HG03460 (cell line): Measurements from ENCODE around the gene SHF.

Source experiments
- ATAC-seq: cut with Tn5 transposase; IDR thresholded peaks from one replicate; pipeline ENCODE4 v1.9.1; 2021; ENCODE audit not compliant: unreplicated experiment

SHF gene

DNA sequence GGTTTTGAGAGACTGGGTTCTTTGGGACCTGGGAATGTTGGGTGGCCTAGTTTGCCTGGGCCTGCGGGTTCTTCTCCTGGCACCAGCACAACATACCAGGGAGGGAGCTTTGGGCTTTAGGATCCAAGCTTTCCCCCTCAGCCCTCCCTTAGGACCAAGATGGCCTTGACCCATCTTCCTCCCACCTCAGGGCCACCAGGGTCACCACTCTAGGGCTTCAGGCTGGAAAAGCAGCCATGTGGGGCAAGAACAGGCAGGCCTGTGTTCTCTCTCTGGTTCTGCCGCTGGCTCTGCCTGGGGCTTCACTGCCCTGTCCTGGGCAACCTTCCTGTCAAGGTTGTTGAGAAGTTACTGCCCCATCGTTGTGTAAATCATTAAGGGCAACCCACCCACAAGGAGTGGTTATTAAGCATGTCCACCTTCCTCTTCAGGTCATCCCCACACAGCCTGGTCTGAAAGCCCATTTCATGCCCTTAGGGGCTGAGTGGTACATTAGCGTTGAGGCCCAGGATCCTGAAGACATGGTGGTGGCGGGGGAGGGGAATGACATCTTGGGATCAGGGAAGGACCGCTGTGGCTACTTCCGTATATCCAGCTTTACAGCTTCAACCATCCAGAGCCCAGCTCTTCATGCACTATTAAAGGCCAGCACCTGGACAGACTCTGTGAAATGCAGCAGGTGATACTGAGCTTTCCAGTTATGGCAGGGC lies 57.3 kb downstream of the SHF start:
- no peak for ATAC-seq

GRCh38 chr15:45129651-45130129 lies 58.1 kb downstream of the SHF start, which contains the start of the genes DUOX1 and DUOXA1:
Gene DUOX1 (plus strand): TSS chr15:45129994. CDS start chr15:45131967, 1,973 bp downstream.
Gene DUOXA1 (minus strand): TSS chr15:45129879. CDS start chr15:45123014, 6,865 bp downstream.
- ATAC-seq, result no peak

DNA sequence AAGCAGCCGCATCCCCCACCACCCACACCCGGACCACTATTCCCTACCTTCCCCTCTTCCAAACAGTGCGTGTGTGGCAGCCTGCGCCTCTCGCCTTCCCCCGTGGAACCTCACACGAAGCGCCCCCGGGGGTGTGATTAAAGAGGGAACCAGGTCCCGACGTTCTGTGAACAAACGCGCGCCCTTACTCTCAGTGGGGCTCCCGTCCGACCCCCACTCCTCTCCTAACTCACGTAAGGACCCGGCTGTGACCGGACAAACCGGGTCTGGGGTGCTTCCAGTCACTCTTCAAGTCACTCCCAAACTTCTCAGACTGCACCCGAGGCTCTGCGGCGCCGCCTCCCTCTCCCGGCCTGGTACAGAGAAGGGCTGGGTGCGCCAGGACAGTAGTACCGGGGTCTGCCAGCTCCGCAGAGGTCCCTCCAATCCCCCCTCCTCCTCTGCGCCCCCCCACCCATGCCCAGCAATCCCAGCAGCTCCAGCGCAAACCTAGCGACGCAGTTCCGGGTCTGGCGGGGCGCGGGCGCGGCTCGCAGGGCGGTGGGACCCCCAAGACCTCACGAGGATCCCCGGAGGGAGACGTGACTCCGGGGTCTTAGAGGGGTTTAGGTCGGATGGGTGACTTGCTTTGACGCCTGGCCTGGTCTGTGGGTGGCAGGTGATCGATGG lies 58.7 kb downstream of the SHF start:
- no peak for ATAC-seq

DNA sequence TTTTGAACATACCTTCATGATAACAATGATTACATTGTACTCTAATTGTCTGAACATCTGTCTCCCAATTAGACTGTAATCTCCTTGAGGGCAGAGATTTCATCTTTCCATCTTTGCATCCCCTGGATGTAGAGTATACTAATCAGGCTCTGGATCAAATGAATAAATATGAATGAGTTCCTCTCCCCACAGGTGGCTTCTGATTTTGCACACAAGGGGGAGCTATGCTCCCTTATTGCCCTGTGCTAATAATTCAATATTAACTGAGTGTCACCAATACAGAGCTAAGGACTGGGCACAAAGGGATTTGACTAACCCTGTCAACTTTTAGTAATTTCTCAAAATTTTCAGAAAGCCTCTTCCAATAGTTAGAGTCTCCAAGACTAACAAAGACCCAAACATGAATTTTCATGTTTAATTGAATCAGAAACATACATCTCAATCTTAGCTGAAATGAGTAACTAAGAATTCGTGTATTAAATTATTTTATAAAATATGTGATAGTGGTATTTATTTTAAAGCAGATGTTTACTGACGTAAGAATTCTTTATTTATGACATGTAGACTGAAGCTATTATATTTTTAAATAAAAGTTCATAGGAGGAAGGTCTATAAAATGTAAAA lies 61.1 kb downstream of the SHF start:
- no peak for ATAC-seq

DNA sequence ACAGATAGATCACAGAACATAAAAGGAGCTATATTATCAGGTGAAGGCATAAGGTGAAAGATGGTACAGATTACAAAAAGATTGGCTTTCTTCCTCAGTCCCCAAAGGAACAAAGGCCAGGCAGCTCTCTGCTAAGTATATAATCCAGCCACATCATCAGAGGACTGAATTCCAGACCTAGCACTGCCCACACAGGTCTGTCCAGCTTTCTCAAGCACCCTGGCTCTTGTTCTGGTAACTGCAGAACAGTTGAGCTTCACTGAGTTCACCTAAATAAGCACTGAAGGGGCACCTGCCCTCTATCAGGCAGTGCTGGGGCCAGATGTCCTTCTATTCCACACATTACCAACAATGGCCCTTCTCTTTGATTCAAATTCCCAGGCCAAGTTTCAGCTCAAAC lies 64.4 kb downstream of the SHF start:
- ATAC-seq, result no peak

DNA sequence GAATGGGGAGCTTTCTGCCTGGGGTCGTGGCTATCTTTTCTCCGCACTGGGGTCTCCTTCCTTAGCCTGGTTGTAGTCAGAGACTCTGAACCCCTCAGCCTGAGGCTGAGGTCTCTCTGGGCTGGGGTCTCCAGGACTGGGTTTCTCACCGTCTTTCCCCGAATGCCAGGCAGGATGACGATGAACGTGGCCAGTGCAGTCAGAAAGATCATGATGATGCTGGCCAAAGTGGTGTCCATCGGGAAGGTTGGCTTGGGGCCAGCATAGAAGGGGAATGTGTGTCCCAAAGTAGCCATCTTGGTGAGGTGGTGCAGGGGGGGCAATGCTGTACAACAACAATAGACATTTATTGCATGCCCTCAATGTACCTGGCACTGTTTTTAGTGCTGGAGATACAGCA lies 65.0 kb downstream of the SHF start:
- ATAC-seq, result no peak

DNA sequence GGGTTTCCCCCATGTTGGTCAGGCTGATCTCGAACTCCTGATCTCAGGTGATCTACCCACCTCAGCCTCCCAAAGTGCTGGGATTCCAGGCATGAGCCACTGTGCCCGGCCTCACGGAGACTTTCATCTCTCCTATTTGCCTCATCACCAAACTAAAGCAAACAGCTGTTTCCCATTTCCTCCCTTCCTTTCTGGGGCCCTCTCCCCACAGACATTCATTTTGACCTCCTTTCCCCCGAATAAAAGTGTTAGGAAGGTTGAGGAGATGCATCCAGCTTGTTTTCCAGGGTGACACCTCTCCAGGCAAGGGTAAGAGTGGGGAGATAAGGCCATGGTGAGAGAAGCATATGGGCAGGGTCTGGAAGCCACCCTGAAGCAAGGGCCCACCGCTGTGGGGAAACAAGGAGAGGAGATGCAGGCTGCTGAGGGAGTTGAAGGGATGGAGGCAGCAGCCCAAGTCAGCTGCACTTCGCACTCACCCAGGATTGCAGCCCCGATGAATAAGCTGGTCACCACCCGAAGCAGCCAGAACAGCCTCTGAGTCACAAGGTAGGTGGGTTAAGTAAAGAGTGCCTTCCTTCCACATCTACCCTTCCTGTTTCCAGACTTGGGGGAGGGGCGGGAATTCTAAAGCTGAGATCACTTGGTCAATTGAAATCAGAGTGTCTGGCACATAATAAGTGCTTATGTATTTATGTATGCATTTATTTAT lies 65.9 kb downstream of the SHF start:
- no peak for ATAC-seq

GRCh38 chr15:45121020-45121419 lies 66.7 kb downstream of the SHF start:
- ATAC-seq, result no peak

- ATAC-seq, result no peak
Measured at GRCh38 chr15:45120081-45120972, 67.4 kb downstream of the SHF start.

- ATAC-seq, result no peak
Measured at GRCh38 chr15:45118996-45119395, 68.8 kb downstream of the SHF start.

DNA sequence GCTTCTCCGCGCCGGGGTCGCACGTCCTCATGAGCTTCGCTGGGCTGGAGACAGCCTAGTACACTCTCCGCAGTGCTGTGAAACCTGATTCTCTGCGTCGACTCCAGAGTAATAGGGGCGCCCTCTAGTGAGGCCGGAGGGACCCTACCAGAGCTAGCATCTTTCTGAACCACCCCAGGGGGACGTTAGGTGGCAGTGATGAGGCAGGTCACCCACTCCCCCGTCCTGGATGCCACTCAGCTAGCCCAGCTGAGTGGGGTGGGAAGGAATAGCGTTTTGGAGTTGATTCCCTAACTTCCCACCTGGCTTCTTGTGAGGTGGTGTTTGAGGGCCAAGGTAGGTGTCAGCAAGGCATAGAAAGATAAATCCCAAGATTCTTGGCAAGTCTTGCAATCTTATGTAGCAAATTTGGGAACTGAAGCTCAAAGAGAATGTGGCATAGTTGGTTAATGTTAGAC lies 69.6 kb downstream of the SHF start:
- ATAC-seq, result peak; percentile 91

DNA sequence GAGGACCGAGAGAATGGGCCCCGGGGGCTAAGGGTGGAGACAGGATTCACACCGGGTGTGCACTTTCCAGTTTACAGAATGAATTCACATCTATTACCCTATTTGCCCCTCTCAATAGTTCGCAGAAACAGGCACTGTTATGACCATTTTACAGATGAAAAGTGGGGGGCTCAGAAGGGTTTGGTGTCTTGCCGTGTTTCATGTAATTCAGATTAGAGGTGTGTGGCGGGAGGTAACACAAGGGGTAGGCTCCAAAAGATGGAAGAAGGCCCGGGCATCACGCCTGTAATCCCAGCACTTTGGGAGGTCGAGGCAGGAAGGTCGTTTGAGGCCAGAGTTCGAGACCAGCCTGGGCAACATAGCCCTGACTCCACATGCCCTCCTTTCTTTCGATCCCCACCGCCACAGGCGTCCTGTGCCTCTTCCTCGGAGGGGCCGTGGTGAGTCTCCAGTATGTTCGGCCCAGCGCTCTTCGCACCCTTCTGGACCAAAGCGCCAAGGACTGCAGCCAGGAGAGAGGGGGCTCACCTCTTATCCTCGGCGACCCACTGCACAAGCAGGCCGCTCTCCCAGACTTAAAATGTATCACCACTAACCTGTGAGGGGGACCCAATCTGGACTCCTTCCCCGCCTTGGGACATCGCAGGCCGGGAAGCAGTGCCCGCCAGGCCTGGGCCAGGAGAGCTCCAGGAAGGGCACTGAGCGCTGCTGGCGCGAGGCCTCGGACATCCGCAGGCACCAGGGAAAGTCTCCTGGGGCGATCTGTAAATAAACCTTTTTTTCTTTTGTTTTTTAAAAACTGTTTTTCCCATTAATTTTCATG lies 70.2 kb downstream of the SHF start:
- peak; percentile 15 for ATAC-seq
